IPS-11a (cell line): ENCODE data around the gene NEU2.
"Not testable (repeated sequence)": the region's sequence is repeated elsewhere in the genome, so short reads cannot be mapped to it uniquely, and the experiment has no call there.

Experiments
- H3K4me3 ChIP-seq: one replicate; pipeline ENCODE4 v1.5.1; 2013; ENCODE audit warnings: low read depth, low read length, control low read depth

The NEU2 gene

DNA sequence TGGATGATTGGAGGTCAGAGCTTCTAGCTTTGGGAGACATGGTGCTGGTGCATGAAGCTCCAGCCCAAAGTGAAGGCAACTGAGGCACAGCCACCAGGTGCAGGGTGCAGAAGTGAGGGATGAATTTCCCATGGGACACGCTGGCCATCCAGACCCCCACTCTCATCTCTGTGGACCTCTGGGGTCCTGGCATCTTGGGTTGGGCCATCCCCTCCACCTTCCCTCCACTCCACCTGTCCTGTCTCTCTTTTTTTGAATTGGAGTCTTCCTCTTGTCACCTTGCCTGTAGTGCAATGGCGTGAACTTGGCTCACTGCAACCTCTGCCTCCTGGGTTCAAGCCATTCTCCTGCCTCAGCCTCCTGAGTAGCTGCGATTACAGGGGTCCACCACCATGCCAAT lies 22.8 kb upstream of the NEU2 start:
- H3K4me3 ChIP-seq, result no peak overlapping the region

DNA sequence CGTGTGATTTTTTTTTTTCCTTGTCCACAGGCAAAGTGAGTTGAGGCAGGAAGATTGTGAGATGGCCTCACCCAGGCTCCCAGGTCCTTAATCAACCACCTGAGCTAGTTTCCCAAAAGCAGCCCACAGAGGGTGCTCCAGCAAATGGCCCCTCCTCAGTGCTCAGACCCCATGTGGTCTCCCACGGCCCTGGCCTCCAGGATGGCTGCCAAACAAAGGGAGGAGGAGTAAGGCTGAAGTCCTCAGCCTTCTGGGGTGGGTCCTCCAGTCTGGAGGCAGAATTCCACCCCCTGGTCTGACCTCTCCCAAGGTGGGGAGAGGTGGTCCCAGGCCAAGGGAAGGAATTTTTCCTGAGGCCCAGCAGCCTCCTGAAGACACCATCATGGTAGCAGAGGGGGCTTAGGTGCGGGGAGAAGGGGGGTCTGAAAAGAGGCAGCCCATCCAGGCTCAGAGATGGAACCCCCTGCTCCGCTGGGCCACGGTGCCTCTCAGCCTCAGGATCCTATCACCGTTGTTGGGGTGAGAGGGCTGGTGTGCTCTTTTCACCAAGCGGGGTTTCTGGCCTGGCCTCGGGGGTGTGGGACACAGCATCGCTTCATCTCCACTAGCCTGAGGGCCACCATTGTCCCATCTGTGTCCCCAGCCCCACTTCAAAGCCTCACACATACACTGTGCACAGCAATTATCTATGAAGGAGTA lies 21.8 kb upstream of the NEU2 start:
- no peak overlapping the region for H3K4me3 ChIP-seq

DNA sequence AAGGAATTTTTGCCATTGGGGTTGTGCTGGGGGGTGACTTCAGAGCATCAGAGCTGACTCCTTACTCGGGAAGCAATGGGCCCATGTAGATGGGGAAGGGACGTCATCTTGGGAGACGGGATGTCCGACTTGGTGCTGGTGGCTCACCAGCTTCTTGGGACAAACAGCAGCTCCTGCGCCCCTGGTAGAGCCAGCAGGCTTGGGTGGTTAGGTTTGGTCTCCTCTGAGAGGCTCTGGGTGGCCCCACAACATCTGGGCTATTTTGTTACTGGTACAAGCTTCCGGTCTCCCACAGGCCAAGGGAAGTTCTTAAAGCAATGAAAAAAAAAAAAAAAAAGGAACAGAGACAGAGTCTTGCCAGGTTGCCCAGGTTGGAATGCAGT lies 21.2 kb upstream of the NEU2 start:
- no peak overlapping the region for H3K4me3 ChIP-seq

DNA sequence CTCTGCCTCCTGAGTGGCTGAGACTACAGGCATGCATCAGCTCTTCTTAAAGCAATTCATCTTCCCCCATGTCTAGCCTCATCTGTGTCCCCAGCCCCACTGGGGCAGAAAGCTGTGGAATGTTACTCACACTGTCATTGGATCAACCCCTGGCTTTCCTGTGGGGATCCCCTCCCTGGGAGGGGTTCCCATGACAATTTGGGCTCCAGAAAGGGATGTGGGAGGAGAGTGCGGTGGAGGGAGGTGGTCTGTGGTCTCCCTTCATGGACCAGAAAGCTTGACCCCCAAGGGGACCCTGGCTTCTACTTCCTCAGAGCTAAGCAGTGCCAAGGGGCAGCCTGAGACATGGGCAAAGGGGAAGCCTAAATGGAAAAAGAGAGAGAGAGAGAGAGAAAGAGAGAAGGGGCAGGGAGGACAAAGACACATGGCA lies 20.8 kb upstream of the NEU2 start:
- H3K4me3 ChIP-seq, result no peak overlapping the region

DNA sequence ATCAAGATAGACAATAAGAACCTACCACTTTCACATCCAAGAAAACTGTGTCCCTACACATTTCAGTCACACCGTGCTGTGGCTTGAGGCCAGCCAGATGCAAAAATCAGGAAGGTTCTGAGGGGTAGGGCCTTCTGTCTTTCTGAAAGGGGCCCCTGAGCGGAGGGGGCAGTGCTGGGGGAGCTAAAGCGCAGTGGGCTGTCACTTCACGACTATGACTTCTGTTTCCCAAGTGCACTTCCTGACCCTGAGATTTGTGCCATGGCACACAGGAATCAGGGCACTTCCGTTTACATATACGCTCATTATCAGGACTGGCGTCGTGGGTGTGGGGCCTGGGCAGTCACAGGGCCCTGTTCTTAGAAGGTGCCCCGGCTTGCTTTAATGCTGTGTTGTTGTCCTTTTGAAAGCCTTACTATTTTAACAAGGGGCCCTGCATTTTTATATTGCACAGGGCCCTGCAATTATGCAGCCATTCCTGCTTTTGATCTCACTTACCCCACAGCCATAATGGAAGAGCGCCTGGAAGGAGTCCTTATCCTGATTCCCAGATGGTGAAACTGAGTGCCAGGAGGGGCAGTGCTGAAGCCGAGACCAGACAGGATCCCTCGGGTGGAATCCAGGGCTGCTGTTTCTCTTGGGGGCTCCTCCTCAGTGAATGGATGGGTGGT lies 20.0 kb upstream of the NEU2 start:
- H3K4me3 ChIP-seq, result no peak overlapping the region

DNA sequence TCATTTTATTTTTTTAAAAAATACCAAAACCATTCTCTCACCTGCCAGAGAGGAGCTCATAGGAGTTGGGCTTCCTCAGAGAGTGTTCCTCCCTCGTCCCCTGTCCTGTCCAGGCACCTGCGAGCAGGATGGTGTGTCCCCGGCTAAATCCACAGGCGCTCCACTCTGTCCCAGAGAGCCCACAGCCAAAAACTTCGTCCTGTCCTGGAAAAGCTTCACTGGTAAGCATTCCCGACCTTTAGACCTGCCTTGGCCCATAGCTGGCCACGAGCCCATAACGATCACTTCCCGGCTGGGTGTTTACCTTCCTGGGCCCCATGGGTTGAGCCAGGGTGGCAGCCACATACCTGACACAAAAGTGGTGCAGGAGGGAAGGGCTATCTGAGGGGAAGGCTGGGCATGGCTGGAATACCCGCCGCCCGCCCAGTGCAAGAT lies 19.4 kb upstream of the NEU2 start, which contains the start of gene NGEF:
Gene NGEF (minus strand): TSS at position 230 of the 435 bp plus-strand sequence. CDS start 38,366 bp downstream, outside the sequence.
- H3K4me3 ChIP-seq, result no peak within 1 kb of the TSS

DNA sequence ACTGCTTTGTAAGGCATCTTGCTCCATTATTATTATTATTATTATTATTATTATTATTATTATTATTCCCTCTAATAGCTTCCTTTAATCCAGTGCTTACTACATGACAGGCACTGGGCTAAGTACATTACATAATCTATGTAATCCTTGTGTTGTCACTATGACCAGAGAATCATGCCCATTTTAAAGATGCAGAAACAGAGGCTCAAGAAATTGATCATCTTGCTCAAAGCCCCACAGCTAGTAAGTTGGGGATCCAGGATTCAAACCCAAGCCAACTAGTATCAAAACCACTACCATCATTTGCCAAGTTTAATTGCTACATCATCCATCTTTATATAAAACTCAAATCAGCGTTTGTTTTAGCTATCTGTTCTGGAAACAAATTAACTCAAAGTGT lies 18.8 kb upstream of the NEU2 start:
- no peak overlapping the region for H3K4me3 ChIP-seq

DNA sequence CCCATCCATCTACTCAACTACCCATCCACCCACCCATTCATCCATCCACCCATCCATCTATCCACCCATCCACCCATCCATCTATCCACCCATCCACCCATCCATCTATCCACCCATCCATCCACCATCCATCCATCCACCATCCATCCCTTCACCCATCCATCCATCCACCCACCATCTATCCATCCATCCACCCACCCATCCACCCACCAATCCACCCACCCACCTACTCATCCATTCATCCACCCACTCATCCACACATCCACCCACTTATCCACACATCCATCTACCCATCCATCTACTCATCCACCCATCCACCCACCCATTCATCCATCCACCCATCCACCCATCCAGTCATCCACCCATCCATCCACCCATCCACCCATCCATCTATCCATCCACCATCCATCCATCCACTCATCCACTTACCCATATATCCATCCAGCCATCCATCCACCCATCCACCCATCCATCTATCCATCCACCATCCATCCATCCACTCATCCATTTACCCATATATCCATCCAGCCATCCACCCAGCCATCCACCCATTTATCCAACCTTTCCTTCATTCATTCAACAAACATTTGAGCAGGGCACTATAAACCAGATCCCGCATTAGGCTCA lies 17.3 kb upstream of the NEU2 start:
- H3K4me3 ChIP-seq, result no peak overlapping the region

DNA sequence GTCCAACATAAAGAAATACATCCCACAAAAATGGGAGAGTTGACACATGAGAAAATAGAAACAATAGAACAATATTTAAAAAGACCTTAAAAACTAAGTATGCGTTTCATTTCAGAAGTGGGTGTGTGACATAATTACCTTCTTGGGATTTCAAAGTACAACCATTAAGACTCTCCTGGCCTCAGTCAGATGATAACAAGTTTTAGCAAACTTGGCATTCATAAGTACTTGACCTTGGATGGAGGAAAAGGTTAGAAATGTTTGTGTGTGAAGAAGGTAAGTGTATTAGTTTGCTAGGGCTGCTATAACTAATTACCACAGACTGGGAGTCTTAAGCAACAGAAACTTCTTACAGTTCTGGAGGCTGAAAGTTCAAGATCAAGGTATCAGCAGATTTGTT lies 14.5 kb upstream of the NEU2 start:
- no peak overlapping the region for H3K4me3 ChIP-seq

DNA sequence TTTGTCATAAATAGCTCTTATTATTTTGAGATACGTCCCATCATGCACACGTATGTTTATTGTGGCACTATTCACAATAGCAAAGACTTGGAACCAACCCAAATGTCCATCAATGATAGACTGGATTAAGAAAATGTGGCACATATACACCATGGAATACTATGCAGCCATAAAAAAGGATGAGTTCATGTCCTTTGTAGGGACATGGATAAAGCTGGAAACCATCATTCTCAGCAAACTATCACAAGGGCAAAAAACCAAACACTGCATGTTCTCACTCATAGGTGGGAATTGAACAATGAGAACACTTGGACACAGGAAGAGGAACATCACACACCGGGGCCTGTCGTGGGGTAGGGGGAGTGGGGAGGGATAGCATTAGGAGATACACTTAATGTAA lies 12.9 kb upstream of the NEU2 start:
- H3K4me3 ChIP-seq, result not testable (repeated sequence)

DNA sequence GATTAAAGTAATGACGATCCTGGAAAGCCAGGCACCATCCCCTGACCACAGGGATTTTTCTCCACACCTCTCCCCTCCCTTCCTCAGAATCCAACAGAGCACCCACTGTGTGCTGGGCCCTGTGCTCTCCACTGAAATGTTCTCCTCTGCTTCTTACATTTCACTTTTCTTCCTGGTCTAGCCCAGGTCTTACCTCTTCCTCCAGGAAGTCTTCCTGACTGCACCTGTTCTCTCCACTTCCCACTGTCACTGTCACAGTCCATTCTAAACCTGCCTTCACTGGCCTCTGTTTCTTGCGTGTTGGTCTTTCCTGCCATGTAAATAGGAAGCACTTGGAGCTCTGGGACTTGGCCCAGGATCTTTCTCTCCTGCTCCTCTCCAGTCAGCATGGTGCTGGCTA lies 12.0 kb upstream of the NEU2 start:
- no peak overlapping the region for H3K4me3 ChIP-seq

DNA sequence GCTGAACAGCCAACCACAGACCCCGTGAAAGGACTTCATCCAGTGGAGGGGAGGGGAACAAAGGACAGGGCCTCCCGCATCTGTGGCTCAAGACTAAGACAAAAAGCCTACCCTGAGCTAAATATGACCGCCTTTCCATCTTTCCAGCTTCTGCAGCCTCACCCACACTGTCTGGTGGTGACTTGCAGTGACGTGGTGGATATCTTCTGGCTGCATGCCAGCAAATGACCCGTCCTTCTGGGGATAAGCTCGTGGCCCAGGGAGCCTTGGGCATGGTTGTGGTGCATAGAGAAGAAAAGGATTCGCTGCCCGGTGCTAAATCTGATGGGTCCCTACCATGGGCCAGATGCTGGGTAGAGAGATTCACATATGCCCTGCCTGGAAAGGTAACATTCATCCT lies 10.7 kb upstream of the NEU2 start:
- no peak overlapping the region for H3K4me3 ChIP-seq

DNA sequence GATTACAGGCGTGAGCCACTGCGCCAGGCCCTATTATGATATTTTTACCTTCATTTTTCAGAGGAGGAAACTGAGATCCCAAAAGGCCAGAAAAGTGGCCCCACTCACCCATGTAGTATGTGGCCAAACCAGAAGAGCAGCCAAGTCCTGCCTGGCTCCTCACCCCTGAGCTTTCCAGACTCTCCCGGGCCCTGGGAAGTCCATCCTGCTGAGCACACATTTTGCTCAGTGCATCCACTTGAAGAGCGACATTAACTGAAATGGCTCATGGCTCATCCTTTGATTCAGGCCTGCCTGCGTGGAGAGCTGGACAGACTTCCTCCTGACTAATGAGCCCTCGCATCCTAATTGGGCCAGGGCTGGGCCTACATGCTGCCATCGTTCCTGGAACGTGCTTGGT lies 9.9 kb upstream of the NEU2 start:
- no peak overlapping the region for H3K4me3 ChIP-seq

DNA sequence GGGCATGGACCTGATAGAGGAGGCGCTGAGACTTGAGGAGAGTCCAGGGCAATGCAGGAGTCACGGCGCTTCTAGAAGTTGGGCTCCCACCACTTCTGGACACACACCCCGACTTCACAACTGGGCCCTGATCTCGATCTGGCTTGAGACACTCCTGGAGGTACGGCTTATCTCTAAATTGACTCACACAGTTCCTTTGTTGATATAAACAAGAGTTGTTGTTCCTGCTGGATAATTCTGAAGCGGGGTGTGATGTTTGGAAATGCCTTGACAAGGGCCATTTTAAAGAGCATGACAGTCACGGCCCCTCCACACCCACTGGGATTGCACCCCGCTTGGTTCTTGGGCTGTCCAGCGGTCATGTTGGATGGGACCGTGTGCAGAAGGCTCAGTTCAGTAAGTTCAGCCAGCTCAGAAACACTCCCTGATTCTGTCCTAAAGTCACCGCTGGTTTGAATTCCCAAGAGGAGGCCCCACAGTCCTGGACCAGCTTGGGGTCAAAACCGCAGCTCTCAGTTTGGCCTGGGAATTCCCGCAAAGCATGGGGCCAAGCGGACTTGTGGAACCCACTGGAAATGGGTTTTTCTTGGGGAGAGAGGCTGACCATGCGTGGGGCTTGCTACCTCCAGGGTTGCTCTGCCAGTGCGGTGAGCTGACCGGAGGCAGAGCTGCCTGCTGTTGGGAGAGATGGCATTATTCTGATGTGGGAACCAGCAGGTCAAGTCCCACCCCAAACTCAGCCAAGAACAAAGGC lies 9.3 kb upstream of the NEU2 start:
- no peak overlapping the region for H3K4me3 ChIP-seq

DNA sequence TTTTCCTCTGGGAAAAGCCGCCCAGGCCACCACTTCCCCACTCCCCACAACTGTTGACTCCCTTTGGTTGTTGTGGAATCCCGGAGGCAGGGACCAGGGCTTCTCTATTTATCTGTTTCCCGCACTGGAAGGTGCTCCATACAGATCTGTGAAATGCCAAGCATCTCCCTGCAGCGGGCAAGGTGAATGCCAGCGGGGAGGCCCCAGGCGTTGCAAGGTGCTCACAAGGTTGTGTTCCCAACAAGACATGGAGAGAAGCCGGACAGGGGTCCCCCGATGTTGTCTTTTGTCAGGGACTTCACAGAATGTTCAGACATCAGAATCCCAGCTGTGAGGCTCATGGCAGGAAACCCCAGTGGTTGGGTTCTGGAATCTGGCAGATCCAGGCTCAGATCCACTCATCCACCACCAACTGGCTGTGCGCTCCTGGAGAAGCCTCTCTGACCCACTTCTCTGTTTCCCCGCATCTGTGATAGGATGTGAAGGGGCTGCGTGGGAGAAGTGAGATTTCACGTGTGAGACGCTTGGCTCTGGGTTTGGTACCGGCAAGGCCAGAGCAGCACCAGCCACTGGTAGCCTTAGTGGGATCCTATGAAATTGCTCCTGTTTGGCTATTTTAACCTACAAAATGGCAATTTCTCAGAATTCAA lies 8.6 kb upstream of the NEU2 start:
- H3K4me3 ChIP-seq, result no peak overlapping the region

DNA sequence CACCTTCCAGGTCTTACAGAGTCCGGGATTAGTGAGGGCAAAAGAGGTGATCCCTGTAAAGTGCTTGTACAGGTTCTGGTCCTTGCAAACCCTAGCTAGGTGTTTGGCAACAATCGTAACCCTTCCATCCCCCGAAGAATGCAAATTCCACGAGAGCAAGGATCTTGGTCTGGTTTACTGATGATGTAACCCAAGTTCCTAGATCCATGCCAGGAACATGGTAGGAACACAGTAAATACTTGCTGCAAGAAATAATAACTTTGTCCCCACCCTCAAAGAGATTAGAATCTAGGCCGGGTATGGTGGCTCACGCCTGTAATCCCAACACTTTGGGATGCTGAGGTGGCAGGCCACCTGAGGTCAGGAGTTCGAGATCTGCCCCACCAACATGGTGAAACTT lies 6.8 kb upstream of the NEU2 start:
- no peak overlapping the region for H3K4me3 ChIP-seq

DNA sequence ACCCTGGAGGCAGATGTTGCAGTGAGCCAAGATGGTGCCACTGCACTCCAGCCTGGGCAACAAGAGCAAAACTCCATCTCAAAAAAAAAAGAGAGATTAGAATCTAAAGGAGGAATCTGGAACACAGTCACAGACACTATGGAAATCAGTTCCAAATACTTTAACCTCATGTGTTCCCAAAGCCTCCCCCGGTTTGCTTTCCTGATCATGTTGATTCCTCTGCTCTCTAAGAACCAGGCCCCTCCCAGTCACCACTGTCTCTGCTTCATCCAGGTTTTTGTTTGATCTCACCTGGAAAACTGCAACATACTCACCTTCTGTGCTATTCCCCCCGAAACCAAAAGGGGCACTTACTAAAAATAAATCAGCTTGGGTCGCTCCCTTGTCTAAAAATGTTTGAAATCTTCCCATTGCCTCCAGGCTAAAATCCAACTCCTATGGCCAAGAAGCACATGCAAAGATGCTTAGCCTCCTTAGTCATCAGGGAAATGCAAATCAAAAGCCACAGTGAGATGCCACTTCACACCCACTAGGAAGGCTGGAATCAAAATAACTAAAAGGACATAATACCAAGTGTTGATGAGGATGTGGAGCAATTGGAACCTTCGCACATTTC lies 6.2 kb upstream of the NEU2 start:
- H3K4me3 ChIP-seq, result no peak overlapping the region

DNA sequence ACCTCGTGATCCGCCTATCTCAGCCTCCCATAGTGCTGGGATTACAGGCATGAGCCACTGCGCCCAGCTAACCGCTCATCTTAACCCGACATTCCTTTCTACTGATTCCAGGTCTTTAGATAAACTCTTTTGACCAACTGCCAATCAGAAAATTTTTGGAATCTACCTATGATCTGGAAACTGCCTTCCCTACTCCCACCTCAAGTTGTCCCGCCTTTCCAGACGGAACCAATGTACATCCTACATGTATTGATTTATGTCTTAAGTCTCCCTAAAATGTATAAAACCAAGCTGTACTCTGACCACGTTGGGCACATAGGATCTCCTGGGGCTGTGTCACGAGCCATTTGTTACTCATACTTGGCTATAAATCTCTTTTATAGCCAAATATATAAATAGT lies 3.2 kb upstream of the NEU2 start:
- H3K4me3 ChIP-seq, result no peak overlapping the region

DNA sequence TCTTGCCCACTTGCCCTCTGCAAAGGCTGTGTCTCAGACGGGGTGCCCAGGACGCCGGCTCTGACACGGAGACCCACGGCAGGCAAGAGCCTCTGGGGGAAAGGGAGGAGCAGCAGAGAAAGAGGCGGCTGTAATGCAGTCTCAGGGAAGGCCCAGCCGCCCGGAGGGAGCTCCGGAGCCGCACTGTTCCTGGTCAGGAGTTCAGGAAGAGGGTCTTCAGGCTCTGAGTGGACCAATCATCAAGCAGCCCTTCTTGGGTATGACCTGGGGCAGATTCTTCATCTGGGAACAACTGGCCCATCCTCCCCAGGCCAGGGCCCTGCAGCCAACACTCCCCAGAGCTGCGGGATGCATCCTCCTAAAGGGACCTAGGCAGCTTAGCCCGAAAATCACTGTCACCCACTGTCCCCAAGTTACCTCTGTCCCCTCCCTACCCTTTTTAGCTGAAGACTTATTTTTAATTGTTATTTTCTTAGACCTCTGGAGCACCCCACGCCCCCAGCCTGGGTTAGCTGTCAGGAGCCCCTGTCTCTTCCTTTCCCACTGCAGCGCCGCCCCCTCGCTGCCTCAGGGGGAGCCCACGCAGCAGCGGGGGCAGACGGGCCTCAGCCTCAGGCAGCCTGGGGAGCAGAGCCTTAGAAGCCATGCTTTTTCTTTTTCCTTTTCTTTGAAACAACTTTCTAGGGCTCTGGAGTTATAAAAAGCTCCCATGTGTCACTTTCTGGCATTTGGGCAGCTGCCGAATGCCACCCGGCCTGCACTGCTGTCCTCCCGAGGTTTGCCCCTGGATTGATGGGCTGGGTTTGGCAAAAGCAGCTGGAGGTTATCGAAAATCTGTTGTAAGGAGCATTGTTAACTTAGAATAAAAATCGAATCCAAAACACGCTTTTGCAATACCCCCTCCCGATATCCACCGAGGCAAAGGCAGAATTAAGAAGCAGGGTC lies 644 bp upstream of the NEU2 start:
- no peak overlapping the region for H3K4me3 ChIP-seq

DNA sequence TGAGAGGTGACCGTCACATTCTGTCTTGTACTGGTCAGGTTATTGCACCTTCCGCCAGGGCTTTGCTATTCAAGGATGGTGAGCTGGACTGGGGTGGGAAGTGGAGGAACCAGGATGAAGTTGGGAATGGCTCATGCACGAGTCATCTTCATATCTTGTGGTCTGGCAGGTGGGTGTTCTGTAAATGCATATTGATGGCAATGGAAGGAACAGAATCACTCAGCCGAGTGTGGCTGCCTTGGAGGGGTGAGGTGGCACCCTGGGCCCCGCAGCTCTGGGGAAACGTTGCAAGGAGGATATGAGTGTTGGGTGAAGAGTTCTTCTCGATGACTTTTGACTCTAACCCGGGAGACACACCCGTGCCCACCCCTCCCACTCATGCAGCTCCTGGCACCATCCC lies 1.2 kb downstream of the NEU2 start:
- H3K4me3 ChIP-seq, result no peak overlapping the region
